ENCODE data around the gene SLC24A1. TPM values are rescaled to one million over a fixed set of nuclear protein-coding genes. Genes with fewer than 3 reads are reported as not detected.

The SLC24A1 gene
- 4.7 TPM for total RNA-seq (ENCODE audit: unreplicated experiment)
- long read RNA-seq, result 0 reads

- no peak for TF ChIP-seq CTCF (IDR thresholded peaks at IDR 0.05; ENCODE audit: partially characterized antibody, unreplicated experiment)
- H3K4me3 Mint-ChIP-seq (ENCODE audit: unreplicated experiment), result no peak within 1 kb of the TSS
- no peak for DNase-seq
- peaks cover 7% of the 10 kb centered on the region for H3K36me3 Mint-ChIP-seq (ENCODE audit: unreplicated experiment)
- no peaks in the 10 kb centered on the region for H3K9me3 Mint-ChIP-seq (ENCODE audit: unreplicated experiment)
- no peak within 1 kb of the TSS for H3K27ac Mint-ChIP-seq (ENCODE audit: unreplicated experiment)
- no peaks in the 10 kb centered on the region for H3K27me3 Mint-ChIP-seq (ENCODE audit: unreplicated experiment)
- H3K4me1 Mint-ChIP-seq (ENCODE audit: low read depth, unreplicated experiment), result peaks cover 4% of the 10 kb centered on the region
These were observed at the start of gene SLC24A1 for GRCh38 chr15:65621638-65622037. TSS of gene SLC24A1 (plus strand) at chr15:65621938. CDS start at chr15:65624081, 2,143 bp downstream.

- no peaks in the 10 kb centered on the region for H3K9me3 Mint-ChIP-seq (ENCODE audit: unreplicated experiment)
- no peaks in the 10 kb centered on the region for H3K27me3 Mint-ChIP-seq (ENCODE audit: unreplicated experiment)
- no peak overlapping the region for H3K4me3 Mint-ChIP-seq (ENCODE audit: unreplicated experiment)
- TF ChIP-seq CTCF (IDR thresholded peaks at IDR 0.05; ENCODE audit: partially characterized antibody, unreplicated experiment), result no peak
- H3K36me3 Mint-ChIP-seq (ENCODE audit: unreplicated experiment), result no peaks in the 10 kb centered on the region
- H3K4me1 Mint-ChIP-seq (ENCODE audit: low read depth, unreplicated experiment), result no peaks in the 10 kb centered on the region
- H3K27ac Mint-ChIP-seq (ENCODE audit: unreplicated experiment), result no peak overlapping the region
- no peak for DNase-seq
These were observed 49.8 kb upstream of the SLC24A1 start for GRCh38 chr15:65571971-65572370.

GRCh38 chr15:65576664-65577063 lies 45.1 kb upstream of the SLC24A1 start:
- no peak for DNase-seq
- Mint-ChIP-seq H3K27ac (ENCODE audit: unreplicated experiment) (no peak overlapping the region), H3K36me3 (ENCODE audit: unreplicated experiment) (no peaks in the 10 kb centered on the region), H3K4me3 (ENCODE audit: unreplicated experiment) (no peak overlapping the region), H3K4me1 (ENCODE audit: low read depth, unreplicated experiment) (no peaks in the 10 kb centered on the region), H3K9me3 (ENCODE audit: unreplicated experiment) (no peaks in the 10 kb centered on the region), H3K27me3 (ENCODE audit: unreplicated experiment) (no peaks in the 10 kb centered on the region)
- no peak for TF ChIP-seq CTCF (IDR thresholded peaks at IDR 0.05; ENCODE audit: partially characterized antibody, unreplicated experiment)

- Mint-ChIP-seq H3K36me3 (ENCODE audit: unreplicated experiment) (no peaks in the 10 kb centered on the region), H3K4me3 (ENCODE audit: unreplicated experiment) (no peak overlapping the region), H3K4me1 (ENCODE audit: low read depth, unreplicated experiment) (no peaks in the 10 kb centered on the region), H3K27me3 (ENCODE audit: unreplicated experiment) (no peaks in the 10 kb centered on the region), H3K27ac (ENCODE audit: unreplicated experiment) (peak overlapping the region; percentile 31), H3K9me3 (ENCODE audit: unreplicated experiment) (no peaks in the 10 kb centered on the region)
- no peak for TF ChIP-seq CTCF (IDR thresholded peaks at IDR 0.05; ENCODE audit: partially characterized antibody, unreplicated experiment)
- no peak for DNase-seq
These were observed 44.4 kb upstream of the SLC24A1 start for GRCh38 chr15:65577129-65577996.
